Measurements from ENCODE around the gene SPRN.
"Not testable (repeated sequence)": the region's sequence is repeated elsewhere in the genome, so short reads cannot be mapped to it uniquely, and the experiment has no call there.

The SPRN gene

GRCh38 chr10:133424601-133425000, at the start of gene SPRN:
TSS of gene SPRN (minus strand) at chr10:133424625. CDS start at chr10:133423681, 944 bp downstream.
- DNase-seq (ENCODE audit: low read depth in 2 of 2) = not testable (repeated sequence)

GRCh38 chr10:133474027-133474426, 49.6 kb upstream of the SPRN start:
- DNase-seq (ENCODE audit: low read depth in 2 of 2) = no peak

- no peak for DNase-seq (ENCODE audit: low read depth in 2 of 2)
These were observed 48.8 kb upstream of the SPRN start for GRCh38 chr10:133473270-133473669.

- DNase-seq (ENCODE audit: low read depth in 2 of 2) = no peak
These were observed 47.1 kb upstream of the SPRN start for GRCh38 chr10:133471300-133472109.

- DNase-seq (ENCODE audit: low read depth in 2 of 2) = not testable (repeated sequence)
These were observed 44.8 kb upstream of the SPRN start for GRCh38 chr10:133469205-133469604.

- no peak for DNase-seq (ENCODE audit: low read depth in 2 of 2)
These were observed 43.0 kb upstream of the SPRN start for GRCh38 chr10:133467286-133467911.

GRCh38 chr10:133466683-133467275, 42.4 kb upstream of the SPRN start:
- no peak for DNase-seq (ENCODE audit: low read depth in 2 of 2)

- DNase-seq (ENCODE audit: low read depth in 2 of 2) = no peak
These were observed 41.6 kb upstream of the SPRN start for GRCh38 chr10:133465950-133466474.

GRCh38 chr10:133465191-133465949, 40.9 kb upstream of the SPRN start:
- DNase-seq (ENCODE audit: low read depth in 2 of 2) = no peak

GRCh38 chr10:133464582-133465031, 40.2 kb upstream of the SPRN start:
- no peak for DNase-seq (ENCODE audit: low read depth in 2 of 2)

- DNase-seq (ENCODE audit: low read depth in 2 of 2) = no peak
These were observed 38.3 kb upstream of the SPRN start for GRCh38 chr10:133462512-133463305.

GRCh38 chr10:133461841-133462240, 37.4 kb upstream of the SPRN start:
- DNase-seq (ENCODE audit: low read depth in 2 of 2) = no peak

GRCh38 chr10:133461027-133461426, 36.6 kb upstream of the SPRN start:
- no peak for DNase-seq (ENCODE audit: low read depth in 2 of 2)

GRCh38 chr10:133460208-133460769, 35.9 kb upstream of the SPRN start:
- no peak for DNase-seq (ENCODE audit: low read depth in 2 of 2)

- DNase-seq (ENCODE audit: low read depth in 2 of 2) = no peak
These were observed 35.2 kb upstream of the SPRN start for GRCh38 chr10:133459454-133460207.

GRCh38 chr10:133458710-133459453, 34.5 kb upstream of the SPRN start:
- DNase-seq (ENCODE audit: low read depth in 2 of 2) = no peak

- DNase-seq (ENCODE audit: low read depth in 2 of 2) = no peak
These were observed 33.7 kb upstream of the SPRN start for GRCh38 chr10:133458021-133458709.

- DNase-seq (ENCODE audit: low read depth in 2 of 2) = no peak
These were observed 32.8 kb upstream of the SPRN start for GRCh38 chr10:133457100-133457841.
